Neuronal stem cell (in vitro differentiated cells): ENCODE results near the gene WHAMM.

Experiments
- DNase-seq: peaks from one replicate; pipeline ENCODE4 v3.0.0-alpha.2; 2013; ENCODE audit warnings: low spot score
- H2AFZ ChIP-seq: one replicate; pipeline ENCODE4 v1.6.1; 2013; ENCODE audit warnings: mild to moderate bottlenecking, low read length, inconsistent platforms
- H2AK5ac ChIP-seq: 2 replicates; pipeline ENCODE4 v1.6.1; 2013; ENCODE audit warnings: low read depth, mild to moderate bottlenecking, inconsistent platforms, low read length, moderate library complexity, mixed read lengths
- H2BK120ac ChIP-seq: 2 replicates; pipeline ENCODE4 v1.6.1; 2013; ENCODE audit warnings: low read depth, mild to moderate bottlenecking, inconsistent platforms, low read length, moderate library complexity, mixed read lengths
- H2BK12ac ChIP-seq: one replicate; pipeline ENCODE4 v1.6.1; 2013; ENCODE audit warnings: low read length, inconsistent platforms
- H2BK15ac ChIP-seq: 2 replicates; pipeline ENCODE4 v1.6.1; 2013; ENCODE audit warnings: mild to moderate bottlenecking, low read length, inconsistent platforms, mixed read lengths
- H2BK5ac ChIP-seq: one replicate; pipeline ENCODE4 v1.6.1; 2013; ENCODE audit warnings: inconsistent platforms, mild to moderate bottlenecking, low read length, moderate library complexity
- H3K14ac ChIP-seq: one replicate; pipeline ENCODE4 v1.6.1; 2013; ENCODE audit warnings: low read length, inconsistent platforms
- H3K18ac ChIP-seq: 2 replicates; pipeline ENCODE4 v1.6.1; 2013; ENCODE audit warnings: low read length, inconsistent platforms
- H3K23ac ChIP-seq: 2 replicates; pipeline ENCODE4 v1.6.1; 2013; ENCODE audit warnings: low read depth, mild to moderate bottlenecking, mixed read lengths, low read length, inconsistent platforms; ENCODE audit not compliant: poor library complexity
- H3K27ac ChIP-seq: replicated peaks from 3 replicates; pipeline ENCODE4 v1.5.1; 2013; ENCODE audit warnings: low read length, inconsistent platforms
- H3K27me3 ChIP-seq, 3 experiments: 2 replicates each; pipeline ENCODE4 v1.6.1; 2013; ENCODE audit warnings: low read length in 3 of 3, mild to moderate bottlenecking in 2 of 3, inconsistent platforms in 1 of 3, low read depth in 1 of 3, mixed read lengths in 1 of 3, moderate library complexity in 1 of 3; ENCODE audit not compliant: control insufficient read depth in 3 of 3, insufficient read depth in 3 of 3
- H3K36me3 ChIP-seq, 2 donors: replicated peaks in 1 of 2; 2 replicates each; pipeline ENCODE4 v1.6.1; 2013; ENCODE audit warnings: low read length in 2 of 2; ENCODE audit not compliant: control insufficient read depth in 2 of 2, insufficient read depth in 2 of 2
- H3K4ac ChIP-seq: 2 replicates; pipeline ENCODE4 v1.6.1; 2013; ENCODE audit warnings: inconsistent platforms, mild to moderate bottlenecking, low read length, moderate library complexity
- H3K4me1 ChIP-seq, 2 donors: 1 replicate in 1 of 2; 2 replicates in 1 of 2; pipeline ENCODE4 v1.6.1; 2013; ENCODE audit warnings: low read length in 2 of 2, low read depth in 1 of 2; ENCODE audit not compliant: control insufficient read depth in 2 of 2, insufficient read depth in 1 of 2
- H3K4me2 ChIP-seq: one replicate; pipeline ENCODE4 v1.6.1; 2013; ENCODE audit warnings: mild to moderate bottlenecking, low read length, inconsistent platforms; ENCODE audit not compliant: insufficient read depth, poor library complexity, severe bottlenecking
- H3K4me3 ChIP-seq, 2 donors: 2 replicates each; pipeline ENCODE4 v1.5.1; 2013; ENCODE audit warnings: low read length in 2 of 2, mild to moderate bottlenecking in 2 of 2, inconsistent platforms in 1 of 2, moderate library complexity in 1 of 2
- H3K79me1 ChIP-seq: one replicate; pipeline ENCODE4 v1.6.1; 2013; ENCODE audit warnings: low read depth, mild to moderate bottlenecking, inconsistent platforms, low read length, moderate library complexity
- H3K9ac ChIP-seq: one replicate; pipeline ENCODE4 v1.6.1; 2013; ENCODE audit warnings: mild to moderate bottlenecking, low read depth, low read length, inconsistent platforms; ENCODE audit not compliant: poor library complexity
- H3K9me3 ChIP-seq, 2 donors: replicated peaks in 1 of 2; 2 replicates each; pipeline versions ENCODE3 to v1.6.1; 2013; ENCODE audit warnings: low read length in 2 of 2, mild to moderate bottlenecking in 2 of 2, inconsistent platforms in 1 of 2, low read depth in 1 of 2, mixed read lengths in 1 of 2, moderate library complexity in 1 of 2; ENCODE audit not compliant: control insufficient read depth in 2 of 2, insufficient read depth in 1 of 2
- H4K8ac ChIP-seq: one replicate; pipeline ENCODE4 v1.6.1; 2013; ENCODE audit warnings: low read depth, mild to moderate bottlenecking, inconsistent platforms, low read length, moderate library complexity
- H4K91ac ChIP-seq: one replicate; pipeline ENCODE4 v1.6.1; 2013; ENCODE audit warnings: low read length, low read depth, mild to moderate bottlenecking, inconsistent platforms; ENCODE audit not compliant: poor library complexity
- WGBS, 2 donors: extraction: QIAGEN DNeasy Blood & Tissue Kit; methylation state at CpG; one replicate each; pipeline ENCODE4 v1.1.7; 2013; ENCODE audit warnings: missing lambda C conversion rate in 2 of 2, mixed read lengths in 1 of 2; ENCODE audit not compliant: insufficient read length in 2 of 2, insufficient replicate concordance in 1 of 2; ENCODE audit errors: extremely low coverage in 2 of 2; 5-methylcytosine and 5-hydroxymethylcytosine counted together

The WHAMM gene

DNA sequence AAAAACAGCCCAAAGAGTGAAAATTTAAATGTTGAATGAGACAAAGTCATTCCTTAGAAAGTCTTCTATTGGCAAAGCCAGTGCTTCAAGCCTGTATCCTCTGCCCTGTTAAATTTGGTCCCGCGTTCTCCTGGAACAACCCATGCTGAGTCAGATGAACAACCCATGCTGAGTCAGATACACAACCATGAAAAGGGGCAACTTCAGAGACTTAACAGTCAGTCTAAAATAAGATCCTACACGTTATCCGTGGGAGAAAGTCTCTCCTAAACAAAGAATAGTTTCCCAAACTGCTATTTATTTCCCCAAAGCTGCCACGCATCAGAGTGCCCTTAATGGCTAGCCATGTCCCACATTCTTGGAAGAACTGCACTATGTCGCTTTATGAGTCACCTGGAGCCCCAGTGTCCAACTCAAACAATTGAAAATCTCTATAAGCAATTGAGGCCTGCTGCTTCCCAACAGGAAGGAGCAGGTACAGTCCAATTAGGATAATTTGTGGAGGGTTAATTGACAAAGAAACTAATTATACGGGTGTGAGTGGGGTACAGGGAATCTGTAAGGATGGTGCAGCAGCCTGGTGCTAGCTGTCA, 66.1 kb downstream of the WHAMM start:
- Histone ChIP-seq H3K4ac (no peak overlapping the region), H2AFZ (no peak overlapping the region), H3K4me3 (no peak overlapping the region), H4K8ac (no peak overlapping the region), H3K9ac (no peak overlapping the region), H4K91ac (no peak overlapping the region), H3K4me1 (no peaks in the 10 kb centered on the region), H3K9me3 (no peaks in the 10 kb centered on the region), H2BK12ac (no peak overlapping the region), H3K79me1 (no peaks in the 10 kb centered on the region), H3K27ac (no peak overlapping the region), H2AK5ac (no peak overlapping the region), H2BK120ac (no peak overlapping the region), H3K14ac (no peak overlapping the region), H3K23ac (no peak overlapping the region), H2BK15ac (no peak overlapping the region), H3K18ac (no peak overlapping the region), H2BK5ac (no peak overlapping the region), H3K36me3 (peaks cover 0 to 14% of the 10 kb centered on the region in 2 donors), H3K27me3 (no peaks in the 10 kb centered on the region), H3K4me2 (no peak overlapping the region)
- no CpG with 5 or more reads among the region's 7 CpGs for WGBS, 2 donors
- DNase-seq = no peak

DNA sequence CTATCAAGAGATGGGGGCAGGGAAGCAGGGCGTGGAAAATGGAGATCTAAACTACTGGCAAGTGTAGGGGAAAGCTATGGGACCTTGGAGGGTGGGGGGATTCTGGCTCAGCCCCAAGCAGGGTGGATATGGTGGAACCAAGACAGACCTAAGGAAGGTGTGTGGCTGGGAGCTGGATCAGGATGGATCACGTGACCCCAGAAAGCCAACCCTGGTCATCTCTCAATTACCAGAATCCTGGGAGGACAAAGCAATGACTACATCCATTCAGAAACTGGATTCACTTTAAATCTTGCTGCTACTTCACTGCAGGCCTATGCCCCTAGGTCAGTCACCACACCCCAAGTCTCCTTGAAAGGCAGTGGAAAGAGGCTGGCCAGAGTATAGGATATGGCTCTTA, 68.4 kb downstream of the WHAMM start:
- no peak overlapping the region for H4K8ac ChIP-seq
- no CpG with 5 or more reads among the region's 2 CpGs for WGBS, 2 donors
- DNase-seq = no peak

DNA sequence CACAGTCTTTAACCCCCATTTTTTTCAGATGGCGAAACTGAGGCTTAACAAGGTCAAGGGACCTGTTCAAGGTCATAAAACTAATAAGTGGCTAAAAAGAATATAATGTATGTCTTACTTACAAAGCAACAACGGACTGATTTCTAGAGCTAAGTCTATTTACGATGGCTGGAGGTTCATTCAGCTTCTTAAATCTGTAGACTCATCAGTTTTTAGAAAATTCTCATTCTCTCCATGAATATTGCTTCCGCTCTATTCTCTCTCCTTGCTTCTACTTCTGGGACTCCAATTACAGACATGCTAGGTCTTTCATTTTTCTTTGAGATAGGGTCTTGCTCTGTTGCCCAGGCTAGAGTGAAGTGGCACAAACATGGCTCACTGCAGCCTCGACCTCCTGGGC, 68.9 kb downstream of the WHAMM start:
- Histone ChIP-seq H3K14ac (no peak overlapping the region), H3K79me1 (no peaks in the 10 kb centered on the region), H3K27me3 (no peaks in the 10 kb centered on the region), H4K91ac (no peak overlapping the region), H2BK12ac (no peak overlapping the region), H3K9ac (no peak overlapping the region), H3K4me3 (no peak overlapping the region), H3K9me3 (no peaks in the 10 kb centered on the region), H3K23ac (no peak overlapping the region), H3K18ac (no peak overlapping the region), H3K4me2 (no peak overlapping the region), H2AFZ (no peak overlapping the region), H3K27ac (no peak overlapping the region), H2BK5ac (no peak overlapping the region), H2BK120ac (no peak overlapping the region), H3K36me3 (peaks cover 0 to 12% of the 10 kb centered on the region in 2 donors), H3K4ac (no peak overlapping the region), H2BK15ac (no peak overlapping the region), H4K8ac (no peak overlapping the region), H2AK5ac (no peak overlapping the region), H3K4me1 (no peaks in the 10 kb centered on the region)
- WGBS, 2 donors = no CpG with 5 or more reads among the region's 5 CpGs
- no peak for DNase-seq

More for the DNA sequence above, 68.4 kb downstream of the WHAMM start:
- Histone ChIP-seq H3K4ac (no peak overlapping the region), H3K79me1 (no peaks in the 10 kb centered on the region), H2BK120ac (no peak overlapping the region), H3K36me3 (peaks cover 0 to 14% of the 10 kb centered on the region in 2 donors), H3K27me3 (no peaks in the 10 kb centered on the region), H3K23ac (no peak overlapping the region), H2BK12ac (no peak overlapping the region), H3K4me1 (no peaks in the 10 kb centered on the region), H3K9ac (no peak overlapping the region), H3K27ac (no peak overlapping the region), H3K14ac (no peak overlapping the region), H3K18ac (no peak overlapping the region), H2BK5ac (no peak overlapping the region), H3K4me2 (no peak overlapping the region), H2AK5ac (no peak overlapping the region), H3K9me3 (no peaks in the 10 kb centered on the region), H3K4me3 (no peak overlapping the region), H4K91ac (no peak overlapping the region), H2BK15ac (no peak overlapping the region), H2AFZ (no peak overlapping the region)

DNA sequence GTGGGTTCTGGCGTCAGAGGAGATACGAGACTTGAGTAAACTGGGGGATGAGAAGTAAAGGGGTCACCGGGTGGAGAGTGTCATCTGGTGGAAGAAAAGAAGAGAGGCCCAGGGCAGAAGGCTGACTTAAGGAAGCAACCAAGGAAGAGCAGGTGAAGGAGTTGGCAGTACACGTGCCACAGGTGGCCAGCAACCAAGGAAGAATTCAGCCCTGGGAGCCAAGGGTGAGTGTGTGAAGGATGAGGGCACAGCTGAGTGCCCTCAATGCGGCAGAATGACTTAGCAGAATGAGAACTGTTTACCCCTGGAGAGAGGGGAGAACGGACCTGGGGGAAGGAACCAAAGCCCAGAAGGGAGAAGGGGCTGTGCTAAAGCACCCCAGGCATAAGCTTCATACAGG, 71.3 kb downstream of the WHAMM start:
- Histone ChIP-seq H3K27ac (no peak overlapping the region), H3K27me3 (no peaks in the 10 kb centered on the region), H2BK120ac (no peak overlapping the region), H2BK12ac (no peak overlapping the region), H2AFZ (no peak overlapping the region), H3K4me2 (no peak overlapping the region), H3K18ac (no peak overlapping the region), H3K14ac (no peak overlapping the region), H3K4me3 (no peak overlapping the region), H2BK5ac (no peak overlapping the region), H3K9ac (no peak overlapping the region), H4K8ac (no peak overlapping the region), H3K36me3 (no peaks in the 10 kb centered on the region), H3K4me1 (no peaks in the 10 kb centered on the region), H4K91ac (no peak overlapping the region), H2AK5ac (no peak overlapping the region), H3K79me1 (no peaks in the 10 kb centered on the region), H2BK15ac (no peak overlapping the region), H3K4ac (no peak overlapping the region), H3K23ac (no peak overlapping the region), H3K9me3 (no peaks in the 10 kb centered on the region)
- DNase-seq = no peak
- no CpG with 5 or more reads among the region's 6 CpGs for WGBS, 2 donors
